ENCODE data around the gene TSPAN14.
A peak's percentile ranks its signal among the peaks of the same experiment; 100 is the strongest.

The TSPAN14 gene

GRCh38 chr10:80454513-80455460 lies 677 bp downstream of the TSPAN14 start:
- no peak for DNase-seq (ENCODE audit: low read depth in 2 of 2)

- no peak for DNase-seq (ENCODE audit: low read depth in 2 of 2)
These were observed 1.6 kb downstream of the TSPAN14 start for GRCh38 chr10:80455461-80456349.

GRCh38 chr10:80457554-80458262 lies 3.6 kb downstream of the TSPAN14 start:
- no peak for DNase-seq (ENCODE audit: low read depth in 2 of 2)

GRCh38 chr10:80458263-80458625 lies 4.1 kb downstream of the TSPAN14 start:
- DNase-seq (ENCODE audit: low read depth in 2 of 2): no peak

GRCh38 chr10:80458638-80459037 lies 4.5 kb downstream of the TSPAN14 start:
- DNase-seq (ENCODE audit: low read depth in 2 of 2): no peak

GRCh38 chr10:80459047-80459865 lies 5.1 kb downstream of the TSPAN14 start:
- DNase-seq (ENCODE audit: low read depth in 2 of 2): peak; percentile 64 to 69

GRCh38 chr10:80460399-80461207 lies 6.5 kb downstream of the TSPAN14 start:
- DNase-seq (ENCODE audit: low read depth in 2 of 2): no peak

GRCh38 chr10:80461208-80462183 lies 7.4 kb downstream of the TSPAN14 start:
- no peak for DNase-seq (ENCODE audit: low read depth in 2 of 2)

GRCh38 chr10:80462299-80462980 lies 8.3 kb downstream of the TSPAN14 start:
- no peak for DNase-seq (ENCODE audit: low read depth in 2 of 2)

GRCh38 chr10:80462981-80463741 lies 9.1 kb downstream of the TSPAN14 start:
- DNase-seq (ENCODE audit: low read depth in 2 of 2): no peak

- DNase-seq (ENCODE audit: low read depth in 2 of 2): no peak
These were observed 9.8 kb downstream of the TSPAN14 start for GRCh38 chr10:80463868-80464267.

GRCh38 chr10:80464557-80465450 lies 10.7 kb downstream of the TSPAN14 start:
- DNase-seq (ENCODE audit: low read depth in 2 of 2): no peak

- no peak for DNase-seq (ENCODE audit: low read depth in 2 of 2)
These were observed 11.3 kb downstream of the TSPAN14 start for GRCh38 chr10:80465451-80465835.

GRCh38 chr10:80465839-80466590 lies 11.9 kb downstream of the TSPAN14 start:
- no peak for DNase-seq (ENCODE audit: low read depth in 2 of 2)

GRCh38 chr10:80466724-80467326 lies 12.7 kb downstream of the TSPAN14 start:
- no peak for DNase-seq (ENCODE audit: low read depth in 2 of 2)

Measured in stimulated activated CD8-positive, alpha-beta memory T cell treated with anti-CD3 and anti-CD28 coated beads, Interleukin-15, amount 100 ng/mL, for 48 hours (primary cell).